Mesenchymal stem cell (in vitro differentiated cells and primary cell): ENCODE measurements around the gene ARL17B.
A peak's percentile ranks its signal among the peaks of the same experiment; 100 is the strongest.
"Not testable (repeated sequence)": the region's sequence is repeated elsewhere in the genome, so short reads cannot be mapped to it uniquely, and the experiment has no call there.

ENCODE experiments used
- DNase-seq: peaks from one replicate; pipeline ENCODE4 v3.0.0-alpha.2; 2013
- H2AFZ ChIP-seq: one replicate; pipeline ENCODE4 v1.6.1; 2013; ENCODE audit warnings: low read depth, mild to moderate bottlenecking, control low read depth, inconsistent platforms, low read length, moderate library complexity
- H2AK5ac ChIP-seq: 2 replicates; pipeline ENCODE4 v1.6.1; 2013; ENCODE audit warnings: low read length, moderate library complexity, mild to moderate bottlenecking, inconsistent platforms; ENCODE audit not compliant: severe bottlenecking
- H2BK120ac ChIP-seq: one replicate; pipeline ENCODE4 v1.6.1; 2013; ENCODE audit warnings: low read depth, mild to moderate bottlenecking, inconsistent platforms, low read length, moderate library complexity
- H2BK12ac ChIP-seq, 2 experiments: one replicate each; pipeline ENCODE4 v1.6.1; 2013; ENCODE audit warnings: inconsistent platforms in 2 of 2, low read length in 2 of 2, mild to moderate bottlenecking in 2 of 2, moderate library complexity in 2 of 2, control low read depth in 1 of 2
- H2BK15ac ChIP-seq: one replicate; pipeline ENCODE4 v1.6.1; 2013; ENCODE audit warnings: mild to moderate bottlenecking, low read depth, inconsistent platforms; ENCODE audit not compliant: poor library complexity, severe bottlenecking
- H2BK5ac ChIP-seq: 2 replicates; pipeline ENCODE4 v1.6.1; 2013; ENCODE audit warnings: low read depth, mild to moderate bottlenecking, low read length, control low read depth, inconsistent platforms; ENCODE audit not compliant: poor library complexity, severe bottlenecking
- H3K14ac ChIP-seq, 2 experiments: one replicate each; pipeline ENCODE4 v1.6.1; 2013; ENCODE audit warnings: inconsistent platforms in 2 of 2, low read length in 2 of 2, control low read depth in 1 of 2, mild to moderate bottlenecking in 1 of 2, moderate library complexity in 1 of 2
- H3K18ac ChIP-seq, 2 experiments: one replicate each; pipeline ENCODE4 v1.6.1; 2013; ENCODE audit warnings: inconsistent platforms in 2 of 2, low read length in 2 of 2, control low read depth in 1 of 2, low read depth in 1 of 2, mild to moderate bottlenecking in 1 of 2
- H3K23ac ChIP-seq, 2 experiments: one replicate each; pipeline ENCODE4 v1.6.1; 2013; ENCODE audit warnings: inconsistent platforms in 2 of 2, low read length in 2 of 2, mild to moderate bottlenecking in 2 of 2, moderate library complexity in 2 of 2, control low read depth in 1 of 2
- H3K27ac ChIP-seq: 2 replicates; pipeline ENCODE4 v1.5.1; 2013; ENCODE audit warnings: mild to moderate bottlenecking, moderate library complexity, low read length, control low read depth, inconsistent platforms; ENCODE audit not compliant: poor library complexity, severe bottlenecking
- H3K27me3 ChIP-seq, 2 experiments: 2 replicates each; pipeline versions ENCODE4 v1.6.1 to v1.7.0; 2013; ENCODE audit warnings: low read length in 2 of 2, mild to moderate bottlenecking in 2 of 2, moderate library complexity in 2 of 2, control low read depth in 1 of 2, inconsistent platforms in 1 of 2; ENCODE audit not compliant: control insufficient read depth in 1 of 2, insufficient read depth in 1 of 2
- H3K36me3 ChIP-seq, 2 experiments: 2 replicates each; pipeline versions ENCODE4 v1.6.1 to v1.7.0; 2013; ENCODE audit warnings: low read length in 2 of 2, control low read depth in 1 of 2, inconsistent platforms in 1 of 2, low read depth in 1 of 2, mild to moderate bottlenecking in 1 of 2; ENCODE audit not compliant: insufficient read depth in 2 of 2, control insufficient read depth in 1 of 2
- H3K4ac ChIP-seq, 2 experiments: one replicate each; pipeline ENCODE4 v1.6.1; 2013; ENCODE audit warnings: inconsistent platforms in 2 of 2, low read length in 2 of 2, mild to moderate bottlenecking in 2 of 2, moderate library complexity in 2 of 2, control low read depth in 1 of 2, low read depth in 1 of 2
- H3K4me1 ChIP-seq: 2 replicates; pipeline ENCODE4 v1.6.1; 2013; ENCODE audit warnings: low read depth, low read length, control low read depth; ENCODE audit not compliant: control insufficient read depth, insufficient read depth
- H3K4me2 ChIP-seq: 2 replicates; pipeline ENCODE4 v1.6.1; 2013; ENCODE audit warnings: low read length, mild to moderate bottlenecking, inconsistent platforms; ENCODE audit not compliant: poor library complexity, severe bottlenecking
- H3K4me3 ChIP-seq, 2 experiments: 2 replicates each; pipeline versions ENCODE4 v1.5.1 to v1.7.0; 2013; ENCODE audit warnings: low read length in 2 of 2, mild to moderate bottlenecking in 2 of 2, control low read depth in 1 of 2, low read depth in 1 of 2; ENCODE audit not compliant: insufficient read depth in 1 of 2
- H3K79me1 ChIP-seq: replicated peaks from 2 replicates; pipeline ENCODE4 v1.6.1; 2013; ENCODE audit warnings: mild to moderate bottlenecking, control low read depth, low read length, inconsistent platforms; ENCODE audit not compliant: poor library complexity, severe bottlenecking
- H3K9ac ChIP-seq: 2 replicates; pipeline ENCODE4 v1.7.0; 2013; ENCODE audit warnings: mild to moderate bottlenecking, low read length, moderate library complexity
- H3K9me3 ChIP-seq: 2 replicates; pipeline ENCODE4 v1.7.0; 2013; ENCODE audit warnings: mild to moderate bottlenecking, low read length; ENCODE audit not compliant: control insufficient read depth
- H4K8ac ChIP-seq: one replicate; pipeline ENCODE4 v1.6.1; 2013; ENCODE audit warnings: inconsistent platforms, mild to moderate bottlenecking, low read length, moderate library complexity
- H4K91ac ChIP-seq: one replicate; pipeline ENCODE4 v1.6.1; 2013; ENCODE audit warnings: mild to moderate bottlenecking, low read length, inconsistent platforms
- WGBS: methylation state at CpG from one replicate; pipeline ENCODE4 v1.1.7; 2013; ENCODE audit warnings: mixed read lengths; 5-methylcytosine and 5-hydroxymethylcytosine counted together

Gene ARL17B

GRCh38 chr17:46291618-46292017, 69.9 kb downstream of the ARL17B start:
- not testable (repeated sequence) for H3K14ac ChIP-seq, H2AK5ac ChIP-seq, H3K4me3 ChIP-seq, H2AFZ ChIP-seq, H3K4me2 ChIP-seq, H4K91ac ChIP-seq, H2BK15ac ChIP-seq, H3K4ac ChIP-seq, H3K27me3 ChIP-seq, DNase-seq, H3K4me1 ChIP-seq, H2BK12ac ChIP-seq, H3K23ac ChIP-seq, H2BK5ac ChIP-seq, H2BK120ac ChIP-seq, H3K18ac ChIP-seq, H3K27ac ChIP-seq, H3K79me1 ChIP-seq, H4K8ac ChIP-seq, H3K9ac ChIP-seq, H3K9me3 ChIP-seq, H3K36me3 ChIP-seq
- WGBS: 100% methylated on average over 4 of the region's 8 CpGs

GRCh38 chr17:46290906-46291546, 70.5 kb downstream of the ARL17B start:
- H2AK5ac ChIP-seq, H3K4me3 ChIP-seq, H3K4me2 ChIP-seq, H3K14ac ChIP-seq, H3K9me3 ChIP-seq, H3K9ac ChIP-seq, H4K91ac ChIP-seq, H4K8ac ChIP-seq, H3K18ac ChIP-seq, DNase-seq, H2BK120ac ChIP-seq, H3K27me3 ChIP-seq, H3K79me1 ChIP-seq, H3K27ac ChIP-seq, H3K23ac ChIP-seq, H3K4ac ChIP-seq, H2AFZ ChIP-seq, H3K36me3 ChIP-seq, H2BK12ac ChIP-seq, H2BK5ac ChIP-seq, H2BK15ac ChIP-seq, H3K4me1 ChIP-seq: not testable (repeated sequence)
- 50% methylated on average over 1 of the region's 4 CpGs for WGBS

- not testable (repeated sequence) for H3K4ac ChIP-seq, H2BK120ac ChIP-seq, H3K4me3 ChIP-seq, DNase-seq, H3K9me3 ChIP-seq, H2BK5ac ChIP-seq, H4K91ac ChIP-seq, H3K27me3 ChIP-seq, H3K36me3 ChIP-seq, H2AK5ac ChIP-seq, H3K23ac ChIP-seq, H3K79me1 ChIP-seq, H3K9ac ChIP-seq, H4K8ac ChIP-seq, H2BK12ac ChIP-seq, H2AFZ ChIP-seq, H3K27ac ChIP-seq, H3K18ac ChIP-seq, H3K4me2 ChIP-seq, H2BK15ac ChIP-seq, H3K14ac ChIP-seq, H3K4me1 ChIP-seq
- WGBS: 85% methylated on average over 7 of the region's 7 CpGs
Observed at GRCh38 chr17:46287587-46287986, 74.0 kb downstream of the ARL17B start.

GRCh38 chr17:46286764-46287221, 74.8 kb downstream of the ARL17B start:
- not testable (repeated sequence) for H2BK120ac ChIP-seq, H3K14ac ChIP-seq, H4K91ac ChIP-seq, H2AK5ac ChIP-seq, H3K79me1 ChIP-seq, H3K4me1 ChIP-seq, H3K4me3 ChIP-seq, H2BK5ac ChIP-seq, H3K27me3 ChIP-seq, H3K18ac ChIP-seq, H2AFZ ChIP-seq, H3K9me3 ChIP-seq, H3K36me3 ChIP-seq, H2BK15ac ChIP-seq, H2BK12ac ChIP-seq, H3K4ac ChIP-seq, H3K23ac ChIP-seq, H4K8ac ChIP-seq
- peak overlapping the region; percentile 16 for H3K4me2 ChIP-seq
- H3K27ac ChIP-seq: peak overlapping the region; percentile 72
- DNase-seq: peak; percentile 86
- WGBS: 6% methylated on average over 3 of the region's 3 CpGs
- peak overlapping the region; percentile 1 for H3K9ac ChIP-seq
